Gastroesophageal sphincter (tissue), 3 donors: ENCODE results near the gene WDHD1.

Experiments used
- POLR2A ChIP-seq, 2 donors: fragments of 450-650 bp; IDR thresholded peaks; one replicate each; pipeline ENCODE4 v1.6.1; 2017; ENCODE audit warnings: antibody characterized with exemption in 2 of 2, mild to moderate bottlenecking in 2 of 2, moderate library complexity in 1 of 2
- POLR2AphosphoS5 ChIP-seq: sonication (generic); formaldehyde crosslinking; IDR thresholded peaks from one replicate; pipeline ENCODE4 v1.6.1; 2017; ENCODE audit warnings: antibody characterized with exemption
- TF ChIP-seq, protein P1 (sequence below), 4 experiments: fragments of 200-600 bp in 2 of 4; fragments of 450-650 bp in 2 of 4; sonication (generic) in 1 of 4; IDR thresholded peaks; one replicate each; pipeline ENCODE4 v1.5.1; 2017 to 2019; ENCODE audit warnings: antibody characterized with exemption in 4 of 4, mild to moderate bottlenecking in 2 of 4, moderate library complexity in 2 of 4

GRCh38 chr14:55059333-55059732 is 32.4 kb upstream of the WDHD1 start:
- TF ChIP-seq, protein P1, sequence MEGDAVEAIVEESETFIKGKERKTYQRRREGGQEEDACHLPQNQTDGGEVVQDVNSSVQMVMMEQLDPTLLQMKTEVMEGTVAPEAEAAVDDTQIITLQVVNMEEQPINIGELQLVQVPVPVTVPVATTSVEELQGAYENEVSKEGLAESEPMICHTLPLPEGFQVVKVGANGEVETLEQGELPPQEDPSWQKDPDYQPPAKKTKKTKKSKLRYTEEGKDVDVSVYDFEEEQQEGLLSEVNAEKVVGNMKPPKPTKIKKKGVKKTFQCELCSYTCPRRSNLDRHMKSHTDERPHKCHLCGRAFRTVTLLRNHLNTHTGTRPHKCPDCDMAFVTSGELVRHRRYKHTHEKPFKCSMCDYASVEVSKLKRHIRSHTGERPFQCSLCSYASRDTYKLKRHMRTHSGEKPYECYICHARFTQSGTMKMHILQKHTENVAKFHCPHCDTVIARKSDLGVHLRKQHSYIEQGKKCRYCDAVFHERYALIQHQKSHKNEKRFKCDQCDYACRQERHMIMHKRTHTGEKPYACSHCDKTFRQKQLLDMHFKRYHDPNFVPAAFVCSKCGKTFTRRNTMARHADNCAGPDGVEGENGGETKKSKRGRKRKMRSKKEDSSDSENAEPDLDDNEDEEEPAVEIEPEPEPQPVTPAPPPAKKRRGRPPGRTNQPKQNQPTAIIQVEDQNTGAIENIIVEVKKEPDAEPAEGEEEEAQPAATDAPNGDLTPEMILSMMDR (IDR thresholded peaks at IDR 0.05) = no peak
- TF ChIP-seq POLR2AphosphoS5 (no peak), POLR2A (IDR thresholded peaks at IDR 0.05) (no peak)
